HPDE6-E6E7 (cell line): Measurements from ENCODE around the gene ROMO1.
"Not testable (repeated sequence)": the region's sequence is repeated elsewhere in the genome, so short reads cannot be mapped to it uniquely, and the experiment has no call there.

Source experiments
- DNase-seq: peaks from one replicate; pipeline ENCODE4 v3.0.0; 2011; ENCODE audit warnings: missing footprints; ENCODE audit errors: extremely low spot score

ROMO1 gene

GRCh38 chr20:35710884-35711587 is 11.8 kb downstream of the ROMO1 start:
- no peak for DNase-seq

DNA sequence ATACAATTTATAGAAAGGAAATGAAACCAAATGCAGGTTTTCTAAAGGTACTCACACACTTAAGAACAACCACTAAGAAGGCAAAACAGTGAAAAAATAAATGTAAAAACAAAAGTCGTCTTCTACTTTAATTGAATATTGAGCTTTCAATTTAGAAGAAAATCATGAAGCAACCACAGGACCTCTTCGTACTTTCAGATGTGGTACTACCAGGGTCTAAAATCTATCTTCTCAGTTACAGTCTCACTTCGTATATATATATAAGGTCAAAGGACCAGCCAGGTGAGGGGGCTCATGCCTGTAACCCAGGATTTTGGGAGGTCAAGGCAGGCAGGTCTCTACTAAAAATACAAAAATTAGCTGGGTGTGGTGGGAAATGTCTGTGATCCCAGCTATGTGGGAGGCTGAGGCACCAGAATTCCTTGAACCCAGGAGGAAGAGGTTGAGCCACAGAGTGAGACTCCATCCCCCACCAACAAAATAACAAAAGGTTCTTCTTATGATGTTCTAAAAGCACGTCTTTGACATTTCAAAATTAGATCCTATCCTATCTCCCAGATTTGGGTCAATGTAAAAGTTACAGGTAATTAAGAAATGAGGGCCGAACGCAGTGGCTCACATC is 12.5 kb downstream of the ROMO1 start:
- no peak for DNase-seq

DNA sequence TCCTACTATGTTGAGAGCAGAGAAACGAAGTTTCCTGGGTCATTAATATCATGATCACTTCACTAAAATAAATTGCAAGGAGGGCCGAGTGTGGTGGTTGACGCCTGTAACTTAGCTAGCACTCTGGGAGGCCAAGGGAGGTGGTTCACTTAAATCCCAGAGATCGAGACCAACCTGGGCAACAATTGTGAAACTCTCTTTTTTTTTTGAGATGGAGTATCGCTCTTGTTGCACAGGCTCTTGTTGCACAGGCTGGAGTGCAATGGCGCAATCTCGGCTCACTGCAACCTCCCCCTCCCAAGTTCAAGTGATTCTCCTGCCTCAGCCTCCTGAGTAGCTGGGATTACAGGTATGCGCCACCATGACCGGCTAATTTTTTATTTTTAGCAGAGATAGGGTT is 13.9 kb downstream of the ROMO1 start:
- not testable (repeated sequence) for DNase-seq

DNA sequence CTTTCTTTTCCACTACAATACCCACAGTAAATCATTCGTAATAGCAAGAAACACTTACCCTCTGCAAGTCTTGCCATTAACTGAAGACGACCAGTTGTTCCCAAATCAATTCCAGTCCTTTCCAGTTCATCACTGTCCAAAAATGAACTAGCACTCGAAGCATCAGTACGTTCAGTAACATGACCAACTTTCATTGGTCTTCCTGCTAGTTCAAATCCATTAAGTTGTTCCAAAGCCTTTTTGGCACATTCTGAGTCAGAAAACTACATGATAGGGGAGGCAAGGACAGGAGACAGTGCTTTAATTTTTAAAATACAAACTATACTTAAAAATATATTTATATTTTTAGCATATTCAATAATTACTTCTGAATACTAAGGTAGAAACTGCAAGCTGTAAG is 14.9 kb downstream of the ROMO1 start:
- DNase-seq: no peak

DNA sequence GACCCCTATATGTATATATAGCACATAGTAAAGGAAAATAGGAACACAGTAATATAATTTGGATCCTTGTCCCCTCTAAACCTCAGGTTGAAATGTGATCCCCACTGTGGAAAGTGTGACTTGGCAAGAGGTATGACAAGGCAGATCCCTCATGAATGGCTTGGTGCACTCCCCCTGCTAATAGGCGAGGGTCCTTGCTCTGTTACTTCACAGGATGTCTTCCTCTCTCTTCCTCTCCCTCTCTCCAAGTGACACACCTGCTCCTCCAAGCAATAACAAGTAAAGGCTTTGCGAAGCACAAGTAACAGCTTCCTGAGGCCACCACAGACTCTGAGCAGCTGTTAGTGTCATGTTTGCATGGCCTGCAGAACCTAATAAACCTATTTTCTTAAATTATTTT is 16.4 kb downstream of the ROMO1 start:
- DNase-seq: no peak

- no peak for DNase-seq
Measured at GRCh38 chr20:35716330-35716729, 17.1 kb downstream of the ROMO1 start.

DNA sequence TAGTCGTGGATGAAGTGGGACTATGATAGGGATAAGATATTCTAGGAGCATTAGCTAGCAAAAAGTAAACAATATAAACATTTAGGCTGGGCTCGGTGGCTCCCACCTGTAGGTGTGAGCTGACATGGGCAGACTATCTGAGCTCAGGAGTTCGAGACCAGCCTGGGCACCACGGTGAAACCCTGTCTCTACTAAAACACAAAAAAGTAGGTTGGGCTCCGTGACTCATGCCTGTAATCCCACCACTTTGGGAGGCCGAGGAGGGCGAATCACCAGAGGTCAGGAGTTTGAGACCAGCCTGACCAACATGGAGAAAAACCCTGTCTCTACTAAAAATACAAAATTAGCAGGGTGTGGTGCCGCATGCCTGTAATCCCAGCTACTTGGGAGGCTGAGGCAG is 19.1 kb downstream of the ROMO1 start:
- DNase-seq: not testable (repeated sequence)

- DNase-seq: no peak
Measured at GRCh38 chr20:35718972-35719635, 19.9 kb downstream of the ROMO1 start.

DNA sequence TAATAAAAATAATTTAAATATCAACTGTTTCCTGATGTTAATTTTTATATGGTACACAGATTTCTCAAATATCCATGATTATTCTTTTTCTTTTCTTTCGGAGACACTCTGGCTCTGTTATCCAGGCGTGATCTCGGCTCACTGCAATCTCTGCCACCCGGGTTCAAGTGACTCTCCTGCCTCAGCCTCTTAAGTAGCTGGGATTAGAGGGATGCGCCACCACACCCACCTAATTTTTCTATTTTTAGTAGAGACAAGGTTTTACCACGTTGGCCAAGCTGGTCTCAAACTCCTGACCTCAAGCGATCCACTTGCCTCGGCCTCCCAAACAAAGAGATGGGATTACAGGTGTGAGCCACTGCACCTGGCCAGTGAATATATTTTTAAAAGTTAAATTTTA is 20.5 kb downstream of the ROMO1 start:
- DNase-seq: no peak

DNA sequence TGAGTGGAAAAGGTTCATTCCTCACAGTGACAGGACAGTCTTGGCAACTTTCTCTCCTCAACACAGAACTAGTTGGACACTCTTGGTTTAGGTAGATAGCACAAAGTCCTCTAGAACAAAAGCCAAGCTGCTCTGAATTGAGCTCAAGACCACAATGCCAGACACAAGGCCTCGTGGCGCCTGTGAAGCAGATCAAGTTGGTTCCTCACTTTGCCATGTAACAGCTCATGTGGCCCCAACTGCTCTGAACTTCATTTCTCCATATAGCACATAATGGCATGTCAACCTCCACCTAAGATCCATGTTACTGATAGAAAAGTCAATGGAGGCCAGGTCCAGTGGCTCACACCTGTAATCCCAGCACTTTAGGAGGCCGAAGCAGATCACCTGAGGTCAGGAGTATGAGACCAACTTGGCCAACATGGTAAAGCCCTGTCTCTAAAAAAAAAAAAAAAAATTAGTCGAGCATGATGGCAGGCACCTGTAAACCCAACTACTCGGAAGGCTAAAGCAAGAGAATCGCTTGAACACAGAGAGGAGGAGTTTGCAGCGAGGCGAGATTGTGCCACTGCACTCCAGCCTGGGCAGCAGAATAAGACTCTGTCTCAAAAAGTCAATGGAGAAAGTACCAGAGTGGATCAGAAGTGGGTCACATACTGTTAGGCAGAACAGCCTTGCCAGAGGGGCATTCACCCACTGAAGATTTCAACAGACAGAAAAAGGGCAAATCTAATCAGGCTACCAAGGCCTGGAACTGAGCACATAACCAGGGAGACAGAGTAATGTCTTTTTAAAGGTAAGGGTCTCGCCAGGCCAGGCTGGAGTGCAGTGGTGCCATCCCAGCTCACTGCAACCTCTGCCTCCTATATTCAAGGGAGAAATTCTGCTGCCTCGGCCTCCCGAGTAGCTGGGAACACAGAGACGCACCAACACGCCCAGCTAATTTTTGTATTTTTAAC is 21.2 kb downstream of the ROMO1 start:
- no peak for DNase-seq

GRCh38 chr20:35721219-35721618 is 22.0 kb downstream of the ROMO1 start:
- no peak for DNase-seq

GRCh38 chr20:35721621-35722020 is 22.4 kb downstream of the ROMO1 start:
- DNase-seq: no peak

- not testable (repeated sequence) for DNase-seq
Measured at GRCh38 chr20:35723275-35723639, 24.1 kb downstream of the ROMO1 start.

DNA sequence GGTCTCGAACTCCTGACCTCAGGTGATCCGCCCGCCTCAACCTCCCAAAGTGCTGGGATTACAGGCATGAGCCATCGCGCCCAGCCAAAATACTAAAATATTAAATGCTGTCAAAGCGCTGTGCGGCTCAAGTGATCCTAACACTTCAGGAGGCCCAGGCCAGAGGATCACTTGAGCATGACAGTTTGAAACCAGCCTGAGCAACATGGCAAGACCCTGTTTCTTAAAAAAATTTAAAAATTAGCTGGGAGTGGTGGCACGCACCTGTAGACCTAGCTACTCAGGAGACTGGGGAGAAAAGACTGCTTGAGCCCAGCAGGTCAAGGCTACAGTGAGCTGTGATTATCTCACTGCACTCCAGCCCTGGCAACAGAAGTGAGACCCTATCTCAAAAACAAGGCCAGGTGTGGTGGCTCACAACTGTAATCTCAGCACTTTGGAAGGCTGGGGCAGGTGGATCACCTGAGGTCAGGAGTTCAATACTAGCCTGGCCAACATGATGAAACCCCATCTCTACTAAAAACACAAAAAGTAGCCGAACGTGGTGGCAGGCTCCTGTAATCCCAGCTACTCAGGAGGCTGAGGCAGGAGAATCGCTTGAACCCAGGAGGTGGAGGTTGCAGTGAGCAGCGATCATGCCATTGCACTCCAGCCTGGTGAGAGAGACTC is 24.6 kb downstream of the ROMO1 start:
- DNase-seq: not testable (repeated sequence)

- no peak for DNase-seq
Measured at GRCh38 chr20:35724321-35725230, 25.4 kb downstream of the ROMO1 start.

DNA sequence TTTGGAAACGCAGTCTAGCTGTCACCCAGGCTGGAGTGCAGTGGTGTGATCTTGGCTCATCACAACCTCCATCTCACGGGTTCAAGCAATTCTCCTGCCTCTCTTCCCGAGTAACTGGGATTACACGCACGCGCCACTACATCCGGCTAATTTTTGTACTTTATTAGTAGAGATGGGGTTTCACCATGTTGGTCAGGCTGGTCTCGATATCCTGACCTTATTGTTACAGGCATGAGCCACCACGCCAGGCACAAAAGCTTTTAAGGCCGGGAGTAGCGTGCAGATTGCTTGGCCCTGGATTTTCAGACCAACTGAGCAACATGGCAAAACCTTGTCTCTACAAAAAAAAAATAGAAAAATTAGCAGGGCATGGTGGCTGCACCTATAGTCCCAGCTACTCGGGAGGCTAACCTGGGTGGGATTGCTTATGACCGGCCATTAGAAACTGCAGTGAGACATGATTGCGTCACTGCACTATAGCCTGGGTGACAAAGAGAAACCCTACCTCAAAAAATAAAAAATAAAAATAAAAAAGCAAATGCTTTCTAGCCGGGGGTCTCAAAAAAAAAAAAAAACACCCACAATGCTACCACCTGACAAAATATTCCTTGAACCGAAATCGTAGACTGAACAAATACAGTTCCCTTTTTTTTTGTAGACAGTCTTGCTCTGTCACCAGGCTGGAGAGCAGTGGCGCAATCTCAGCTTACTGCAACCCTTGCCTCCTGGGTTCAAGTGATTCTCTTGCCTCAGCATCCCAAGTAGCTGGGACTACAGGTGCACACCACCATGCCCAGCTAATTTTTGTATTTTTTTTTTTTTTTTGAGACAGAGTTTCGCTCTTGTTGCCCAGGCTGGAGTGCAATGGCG is 27.9 kb downstream of the ROMO1 start:
- no peak for DNase-seq

GRCh38 chr20:35729283-35729807 is 30.1 kb downstream of the ROMO1 start:
- DNase-seq: no peak

DNA sequence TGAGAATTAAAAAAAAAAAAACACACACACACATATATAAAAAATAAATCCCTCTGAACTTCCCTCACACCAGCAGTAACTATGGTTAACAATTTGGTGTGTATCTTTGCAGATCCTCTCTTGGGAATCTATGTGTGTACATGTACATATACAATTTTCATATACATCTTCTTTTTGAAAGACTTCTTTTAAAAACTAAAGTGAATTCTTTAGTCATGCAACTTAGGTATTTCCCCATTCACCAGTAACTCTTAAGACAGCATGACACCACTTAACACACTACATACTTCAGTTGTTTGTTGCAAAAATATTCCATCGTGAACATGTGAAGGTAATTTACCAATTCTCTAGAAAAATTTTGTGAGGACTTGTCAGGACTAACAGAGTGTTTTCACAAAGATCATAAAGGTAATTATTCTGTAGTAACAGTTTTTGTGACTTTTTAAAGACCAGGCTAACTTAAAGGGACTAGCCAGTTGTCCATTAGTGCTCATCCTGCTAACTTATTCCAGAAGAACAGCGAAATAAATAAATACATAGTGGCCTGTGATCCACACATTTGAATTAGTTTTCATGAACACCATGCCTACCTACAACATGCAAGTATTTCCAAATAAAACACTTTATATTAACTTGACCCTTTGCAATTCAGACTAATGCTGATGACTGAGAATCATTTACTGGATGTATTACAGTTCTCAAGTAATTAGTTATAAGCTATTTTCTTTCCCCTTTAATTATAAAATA is 30.8 kb downstream of the ROMO1 start:
- no peak for DNase-seq
